Vagina (tissue), 2 donors: ENCODE measurements around the gene RRM2.
A peak's percentile ranks its signal among the peaks of the same experiment; 100 is the strongest.

Experiments used
- CTCF ChIP-seq, 3 experiments: fragments of 450-650 bp in 2 of 3; fragments of 200-600 bp in 1 of 3; sonication (generic) in 1 of 3; IDR thresholded peaks; one replicate each; pipeline ENCODE4 v1.5.1; 2017 to 2019; ENCODE audit warnings: antibody characterized with exemption in 3 of 3, mild to moderate bottlenecking in 2 of 3, moderate library complexity in 2 of 3
- POLR2A ChIP-seq, 2 donors: fragments of 450-650 bp; IDR thresholded peaks; one replicate each; pipeline ENCODE4 v1.6.1; 2017; ENCODE audit warnings: antibody characterized with exemption in 2 of 2, mild to moderate bottlenecking in 2 of 2, moderate library complexity in 2 of 2
- POLR2AphosphoS5 ChIP-seq, 2 donors: sonication (generic); formaldehyde crosslinking; IDR thresholded peaks; one replicate each; pipeline ENCODE4 v1.9.0; 2017; ENCODE audit warnings: antibody characterized with exemption in 2 of 2, mild to moderate bottlenecking in 2 of 2, low read depth in 1 of 2; ENCODE audit not compliant: insufficient read depth in 1 of 2

GRCh38 chr2:10141736-10142639 lies 19.4 kb downstream of the RRM2 start:
- TF ChIP-seq POLR2A (IDR thresholded peaks at IDR 0.05) = no peak
- TF ChIP-seq CTCF (IDR thresholded peaks at IDR 0.05) = peak in 2 of 3 experiments; percentile 7 to 23
- TF ChIP-seq POLR2AphosphoS5 (IDR thresholded peaks at IDR 0.05; ENCODE audit: insufficient read depth in 1 of 2, low read depth in 1 of 2) = no peak
